ENCODE measurements around the gene GRK3.

GRK3 gene

GRCh38 chr22:25722223-25722622, 157.7 kb downstream of the GRK3 start:
- no peak for DNase-seq (ENCODE audit: low read depth in 1 of 2, low spot score in 1 of 2)

GRCh38 chr22:25722626-25723025, 158.2 kb downstream of the GRK3 start:
- DNase-seq (ENCODE audit: low read depth in 1 of 2, low spot score in 1 of 2): no peak

GRCh38 chr22:25726241-25726640, 161.8 kb downstream of the GRK3 start:
- DNase-seq (ENCODE audit: low read depth in 1 of 2, low spot score in 1 of 2): no peak

GRCh38 chr22:25728071-25728470, 163.6 kb downstream of the GRK3 start:
- DNase-seq (ENCODE audit: low read depth in 1 of 2, low spot score in 1 of 2): no peak

GRCh38 chr22:25729016-25729995, 164.8 kb downstream of the GRK3 start:
- DNase-seq (ENCODE audit: low read depth in 1 of 2, low spot score in 1 of 2): no peak

GRCh38 chr22:25735650-25736049, 171.2 kb downstream of the GRK3 start:
- DNase-seq (ENCODE audit: low read depth in 1 of 2, low spot score in 1 of 2): no peak

GRCh38 chr22:25736378-25737011, 172.0 kb downstream of the GRK3 start:
- DNase-seq (ENCODE audit: low read depth in 1 of 2, low spot score in 1 of 2): no peak

GRCh38 chr22:25739659-25740344, 175.3 kb downstream of the GRK3 start:
- DNase-seq (ENCODE audit: low read depth in 1 of 2, low spot score in 1 of 2): no peak

- DNase-seq (ENCODE audit: low read depth in 1 of 2, low spot score in 1 of 2): no peak
Measured at GRCh38 chr22:25741692-25742626, 177.5 kb downstream of the GRK3 start, which contains the start of gene MYO18B. MYO18B (plus strand) TSS chr22:25742188; CDS start chr22:25761093, 18,905 bp downstream.

GRCh38 chr22:25742918-25743708, 178.6 kb downstream of the GRK3 start:
- DNase-seq (ENCODE audit: low read depth in 1 of 2, low spot score in 1 of 2): no peak

- DNase-seq (ENCODE audit: low read depth in 1 of 2, low spot score in 1 of 2): no peak
Measured at GRCh38 chr22:25744694-25745093, 180.2 kb downstream of the GRK3 start.

GRCh38 chr22:25745341-25746011, 181.0 kb downstream of the GRK3 start:
- DNase-seq (ENCODE audit: low read depth in 1 of 2, low spot score in 1 of 2): no peak

- DNase-seq (ENCODE audit: low read depth in 1 of 2, low spot score in 1 of 2): no peak
Measured at GRCh38 chr22:25746012-25746373, 181.5 kb downstream of the GRK3 start.

- no peak for DNase-seq (ENCODE audit: low read depth in 1 of 2, low spot score in 1 of 2)
Measured at GRCh38 chr22:25747245-25747944, 182.9 kb downstream of the GRK3 start.

GRCh38 chr22:25748140-25748539, 183.7 kb downstream of the GRK3 start:
- no peak for DNase-seq (ENCODE audit: low read depth in 1 of 2, low spot score in 1 of 2)

- DNase-seq (ENCODE audit: low read depth in 1 of 2, low spot score in 1 of 2): no peak
Measured at GRCh38 chr22:25748704-25749103, 184.2 kb downstream of the GRK3 start.

- DNase-seq (ENCODE audit: low read depth in 1 of 2, low spot score in 1 of 2): no peak
Measured at GRCh38 chr22:25749420-25750169, 185.1 kb downstream of the GRK3 start.
